K562 (cell line): ENCODE measurements around the gene RNASET2. TPM values are rescaled to one million over a fixed set of nuclear protein-coding genes. Genes with fewer than 3 reads are reported as not detected.

ENCODE experiments used
- AFF1 ChIP-seq, 2 experiments: fragments of 450-650 bp; IDR thresholded peaks; 2 replicates each; pipeline ENCODE4 v1.6.1; 2018; ENCODE audit warnings: mild to moderate bottlenecking in 2 of 2, low read depth in 1 of 2; ENCODE audit not compliant: partially characterized antibody in 2 of 2
- ELF1 ChIP-seq: fragments of 200-800 bp; sonication (Bioruptor generic); IDR thresholded peaks from 2 replicates; pipeline ENCODE4 v1.6.1; 2016; ENCODE audit warnings: missing genetic modification characterization, missing compliant biosample characterization
- HCFC1 ChIP-seq: IDR thresholded peaks from 2 replicates; pipeline ENCODE4 v1.6.1; 2012; ENCODE audit warnings: low read depth, low read length, improper control_type of control experiment
- NR2C2 ChIP-seq, 2 experiments: fragments of 200-800 bp in 1 of 2; sonication (Bioruptor generic) in 1 of 2; sonication (generic) in 1 of 2; formaldehyde crosslinking in 1 of 2; IDR thresholded peaks; 2 replicates each; pipeline versions ENCODE4 v1.6.1 to v1.8.0; 2016 to 2022; ENCODE audit warnings: mild to moderate bottlenecking in 1 of 2, missing compliant biosample characterization in 1 of 2, missing genetic modification characterization in 1 of 2, missing genetic modification reagents in 1 of 2
- PHF8 ChIP-seq: fragments of 200-600 bp; sonication (generic); IDR thresholded peaks from 2 replicates; pipeline ENCODE4 v1.6.1; 2012; ENCODE audit warnings: mixed run types, mild to moderate bottlenecking, inconsistent platforms, low read length, moderate library complexity, borderline replicate concordance
- POLR2G ChIP-seq: fragments of 200-400 bp; formaldehyde crosslinking; IDR thresholded peaks from 2 replicates; pipeline ENCODE4 v1.6.1; 2017; ENCODE audit warnings: low read depth, mild to moderate bottlenecking, antibody characterized with exemption, low read length, moderate library complexity
- RBFOX2 ChIP-seq: fragments of 200-400 bp; formaldehyde crosslinking; IDR thresholded peaks from 2 replicates; pipeline ENCODE4 v1.6.1; 2017; ENCODE audit warnings: low read depth, mild to moderate bottlenecking, low read length, moderate library complexity
- SMAD4 ChIP-seq: fragments of 250-450 bp; sonication (Bioruptor Pico); conservative IDR thresholded peaks from 2 replicates; pipeline ENCODE4 v1.8.0; 2021; ENCODE audit warnings: inconsistent platforms, mild to moderate bottlenecking, moderate library complexity
- SP1 ChIP-seq: sonication (generic); formaldehyde crosslinking; IDR thresholded peaks from 2 replicates; pipeline ENCODE4 v1.8.1; 2022; ENCODE audit warnings: mild to moderate bottlenecking, missing genetic modification reagents
- ZKSCAN3 ChIP-seq: fragments of 250-450 bp; sonication (Bioruptor Pico); IDR thresholded peaks from 2 replicates; pipeline ENCODE4 v1.4.0; 2020
- ZMIZ1 ChIP-seq, 2 experiments: fragments of 150-350 bp in 1 of 2; IDR thresholded peaks; 2 replicates each; pipeline ENCODE4 v1.6.1; 2012 to 2016; ENCODE audit warnings: low read depth in 2 of 2, low read length in 2 of 2, mild to moderate bottlenecking in 1 of 2, moderate library complexity in 1 of 2
- ZNF511 ChIP-seq: sonication (generic); formaldehyde crosslinking; IDR thresholded peaks from 2 replicates; pipeline ENCODE4 v1.8.0; 2022; ENCODE audit warnings: mild to moderate bottlenecking, missing genetic modification reagents
- ZNF584 ChIP-seq: fragments of 200-800 bp; sonication (Bioruptor generic); IDR thresholded peaks from 2 replicates; pipeline ENCODE4 v1.6.1; 2016; ENCODE audit warnings: low read depth, mild to moderate bottlenecking, missing genetic modification characterization, missing compliant biosample characterization
- polyA plus RNA-seq, 8 experiments: library from polyadenylated mRNA; depleted of rRNA in 4 of 8; stranded (reverse) in 5 of 8; unstranded in 3 of 8; fragments of >200 nt; fragmentation: Nextera tagmentation in 2 of 8; fragmentation: Illumina TruSeq in 1 of 8; extraction: Ambion mirVana in 2 of 8; extraction: Trizol in 1 of 8; gene quantifications; 2 replicates each; pipeline versions ENCODE4 v1.2.1 to v1.2.3, GENCODE V29; 2011 to 2014; ENCODE audit warnings: inconsistent platforms in 1 of 8, missing spikeins in 1 of 8
- total RNA-seq, 7 experiments: library from RNA; depleted of rRNA in 6 of 7; stranded (reverse); fragments of >200 nt in 6 of 7; fragmentation: Illumina TruSeq in 2 of 7; extraction: Trizol in 2 of 7; gene quantifications; 2 replicates each; pipeline versions ENCODE4 v1.2.1 to v1.2.3, GENCODE V29; 2011 to 2021; ENCODE audit warnings: low replicate concordance in 1 of 7
- TF ChIP-seq, protein P1 (sequence below): fragments of 450-650 bp; IDR thresholded peaks from 2 replicates; pipeline ENCODE4 v1.6.1; 2016; ENCODE audit warnings: borderline replicate concordance

RNASET2 gene
- total and polyA plus RNA-seq, 9 of the 15 experiments (the other 6 are each of a cell fraction or from before 2014, with no cell fraction given) = 7.4 to 141 (median 91.3) TPM

GRCh38 chr6:166999145-166999883, 43.0 kb upstream of the RNASET2 start, which contains the start of gene CEP43 (continued):
- 0 out of 4 replicates have a peak, but pooled peaks of 1 of the 2 experiments have one; percentile 42 for TF ChIP-seq ZMIZ1 (IDR thresholded peaks at IDR 0.05; ENCODE audit: low read depth in 2 of 2, low read length in 2 of 2)
- TF ChIP-seq SMAD4 (CRISPR knock-in tag) = peak; percentile 78
- peak; percentile 83 for TF ChIP-seq PHF8
- peak; percentile 64 for TF ChIP-seq HCFC1
- TF ChIP-seq ELF1 = no peak
- 0 out of 2 replicates have a peak, but pooled peaks have one; percentile 57 for TF ChIP-seq NR2C2 (CRISPR knock-in tag; IDR thresholded peaks at IDR 0.05)
- peak; percentile 82 for TF ChIP-seq NR2C2 (tag; IDR thresholded peaks at IDR 0.05)
- peak; percentile 94 for TF ChIP-seq POLR2G
- TF ChIP-seq SP1 (CRISPR knock-in tag) = peak; percentile 68
- TF ChIP-seq ZNF584 = no peak
- TF ChIP-seq AFF1 (IDR thresholded peaks at IDR 0.05; ENCODE audit: low read depth in 1 of 2, partially characterized antibody in 2 of 2) = no peak
- TF ChIP-seq RBFOX2 = peak; percentile 86
- 0 out of 2 replicates have a peak, but pooled peaks have one; percentile 57 for TF ChIP-seq ZNF511 (CRISPR knock-in tag)
- TF ChIP-seq, protein P1, sequence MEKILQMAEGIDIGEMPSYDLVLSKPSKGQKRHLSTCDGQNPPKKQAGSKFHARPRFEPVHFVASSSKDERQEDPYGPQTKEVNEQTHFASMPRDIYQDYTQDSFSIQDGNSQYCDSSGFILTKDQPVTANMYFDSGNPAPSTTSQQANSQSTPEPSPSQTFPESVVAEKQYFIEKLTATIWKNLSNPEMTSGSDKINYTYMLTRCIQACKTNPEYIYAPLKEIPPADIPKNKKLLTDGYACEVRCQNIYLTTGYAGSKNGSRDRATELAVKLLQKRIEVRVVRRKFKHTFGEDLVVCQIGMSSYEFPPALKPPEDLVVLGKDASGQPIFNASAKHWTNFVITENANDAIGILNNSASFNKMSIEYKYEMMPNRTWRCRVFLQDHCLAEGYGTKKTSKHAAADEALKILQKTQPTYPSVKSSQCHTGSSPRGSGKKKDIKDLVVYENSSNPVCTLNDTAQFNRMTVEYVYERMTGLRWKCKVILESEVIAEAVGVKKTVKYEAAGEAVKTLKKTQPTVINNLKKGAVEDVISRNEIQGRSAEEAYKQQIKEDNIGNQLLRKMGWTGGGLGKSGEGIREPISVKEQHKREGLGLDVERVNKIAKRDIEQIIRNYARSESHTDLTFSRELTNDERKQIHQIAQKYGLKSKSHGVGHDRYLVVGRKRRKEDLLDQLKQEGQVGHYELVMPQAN = peak; percentile 71; the same call in 1 of the 2 replicates
- TF ChIP-seq ZKSCAN3 (CRISPR knock-in tag) = no peak
